ENCODE measurements around the gene TGIF2. TPM values are rescaled to one million over a fixed set of nuclear protein-coding genes. Genes with fewer than 3 reads are reported as not detected.

The TGIF2 gene
- total and polyA plus RNA-seq, 2 of the 8 experiments (the other 6 are each of a cell fraction or from before 2014, with no cell fraction given): 49.7 to 76.7 TPM

- Histone ChIP-seq H2BK5ac (ENCODE audit: low read depth, low read length) (0 out of 2 replicates have a peak overlapping the region, but pooled peaks have one; percentile 66), H3K4me2 (ENCODE audit: insufficient read depth in 1 of 2, low read depth in 2 of 2, low read length in 2 of 2) (no peak overlapping the region), H3K23ac (ENCODE audit: insufficient read length) (no peak overlapping the region), H4K5ac (ENCODE audit: insufficient read length, low read depth, low read length) (no peak overlapping the region), H2BK15ac (ENCODE audit: low read length) (no peak overlapping the region), H3K18ac (ENCODE audit: extremely low read depth, low read length) (no peak overlapping the region), H2BK120ac (replicated peaks; ENCODE audit: low read depth, low read length) (no peak overlapping the region), H4K20me1 (replicated peaks in 1 of 2; ENCODE audit: control insufficient read depth in 1 of 2, insufficient read depth in 2 of 2, low read length in 2 of 2) (no peaks in the 10 kb centered on the region), H3K23me2 (ENCODE audit: low read depth, low read length) (no peaks in the 10 kb centered on the region), H3K9ac (replicated peaks in 1 of 4; ENCODE audit: extremely low read depth in 1 of 4, low read depth in 3 of 4, low read length in 3 of 4) (no peak overlapping the region), H3K79me2 (ENCODE audit: control insufficient read depth in 1 of 2, insufficient read depth in 2 of 2, low read length in 2 of 2) (no peaks in the 10 kb centered on the region), H2AFZ (ENCODE audit: low read length) (no peak overlapping the region), H2BK20ac (ENCODE audit: low read length) (no peak overlapping the region), H3K27ac (ENCODE audit: low read depth, low read length) (no peak overlapping the region), H3K4me1 (replicated peaks in 1 of 4; ENCODE audit: control insufficient read depth in 3 of 4, insufficient read depth in 4 of 4, low read length in 3 of 4) (no peaks in the 10 kb centered on the region; a peak in 2 of 7 replicates), H2BK12ac (ENCODE audit: low read depth, low read length) (no peak overlapping the region), H3K27me3 (replicated peaks in 1 of 4; ENCODE audit: control insufficient read depth in 3 of 4, extremely low read depth in 1 of 4, insufficient read depth in 3 of 4, low read length in 3 of 4) (no peaks in the 10 kb centered on the region), H3K36me3 (ENCODE audit: control insufficient read depth in 2 of 4, insufficient read depth in 4 of 4, low read length in 3 of 4) (no peaks in the 10 kb centered on the region), H3K9me3 (ENCODE audit: insufficient read depth in 2 of 2, low read depth in 1 of 2, low read length in 1 of 2) (no peaks in the 10 kb centered on the region), H3K79me1 (ENCODE audit: low read depth, low read length) (no peaks in the 10 kb centered on the region), H4K91ac (replicated peaks; ENCODE audit: insufficient read length, low read length) (peak overlapping the region; percentile 20), H4K8ac (ENCODE audit: extremely low read depth, insufficient read depth, low read length) (peak overlapping the region; percentile 45), H3K14ac (ENCODE audit: insufficient read length) (no peak overlapping the region), H2AK5ac (ENCODE audit: low read depth, low read length) (no peak overlapping the region), H3K4me3 (ENCODE audit: extremely low read depth in 1 of 4, insufficient read depth in 2 of 4, low read depth in 3 of 4, low read length in 4 of 4) (no peak overlapping the region), H3K4ac (replicated peaks; ENCODE audit: insufficient read length, low read depth, low read length) (no peak overlapping the region), H3K56ac (replicated peaks; ENCODE audit: insufficient read length, low read depth, low read length) (no peak overlapping the region)
- ChIA-PET POLR2A (ENCODE audit: partially characterized antibody) (interaction anchor here (0.9 to 1.7 kb wide), 5 partner anchors 27 to 46 kb away, joined by 3 to 4 read pairs (median 3); no protein-coding TSS in a partner anchor), CTCF (ENCODE audit: partially characterized antibody) (interaction anchor here (0.6 to 9.9 kb wide), 25 partner anchors 10 to 925 kb away, joined by 3 to 92 read pairs (median 5); partner anchors contain the start of genes DSN1, RAB5IF and SLA2)
- no peak for FAIRE-seq
- DNase-seq (ENCODE audit: low read depth in 1 of 2, low spot score in 2 of 2): peak in 1 of 2 experiments; percentile 74
- TF ChIP-seq CTCF (IDR thresholded peaks at IDR 0.05; ENCODE audit: control extremely low read depth in 1 of 3, insufficient read depth in 1 of 3, low read depth in 1 of 3, low read length in 3 of 3): peak; percentile 49 to 68 (median 57)
- no peak for TF ChIP-seq CBX8 (IDR thresholded peaks at IDR 0.05; ENCODE audit: borderline replicate concordance, low read depth, low read length)
- peak; percentile 50 to 67 for TF ChIP-seq RAD21 (IDR thresholded peaks at IDR 0.05 in 1 of 2, conservative IDR thresholded peaks at IDR 0.05 in 1 of 2; ENCODE audit: low read depth in 2 of 2, low read length in 2 of 2)
- peak; percentile 27; the same call in 1 of the 2 replicates for TF ChIP-seq TBP (IDR thresholded peaks at IDR 0.05; ENCODE audit: low read depth, low read length)
- TF ChIP-seq ASH2L (IDR thresholded peaks at IDR 0.05; ENCODE audit: low read length): no peak
- TF ChIP-seq SIN3A (conservative IDR thresholded peaks at IDR 0.05 in 1 of 2, IDR thresholded peaks at IDR 0.05 in 1 of 2; ENCODE audit: low read depth in 1 of 2, low read length in 2 of 2): no peak
- 81% methylated on average over 13 of the region's 14 CpGs; no CpG with 5 or more reads in 1 of the 2 experiments for WGBS, 2 experiments (ENCODE audit: extremely low coverage in 1 of 2, insufficient coverage in 1 of 2, insufficient read length in 1 of 2, insufficient replicate concordance in 2 of 2, low coverage in 1 of 2, low lambda C conversion rate in 2 of 2, missing lambda C conversion rate in 1 of 2)
These were observed 59.3 kb downstream of the TGIF2 start for GRCh38 chr20:36632487-36633284.
